Left renal pelvis (tissue), 4 donors: ENCODE measurements around the gene PPM1G. TPM values are rescaled to one million over a fixed set of nuclear protein-coding genes. Genes with fewer than 3 reads are reported as not detected.

Experiments used
- DNase-seq, 4 donors: peaks; one replicate each; pipeline ENCODE4 v3.0.0-alpha.2; 2013; ENCODE audit warnings: low read depth in 4 of 4, low spot score in 3 of 4
- polyA plus RNA-seq, 4 donors: library from polyadenylated mRNA; unstranded; fragments of 120-200 nt; gene quantifications; one replicate each; pipeline ENCODE4 v1.2.1, GENCODE V29; 2013; ENCODE audit not compliant: insufficient read length in 4 of 4

PPM1G gene
- polyA plus RNA-seq, 4 donors: 68.7 to 96.4 (median 94.3) TPM

- no peak for DNase-seq
These were observed 73.2 kb downstream of the PPM1G start for GRCh38 chr2:27336173-27336572.

GRCh38 chr2:27335311-27335710, 74.1 kb downstream of the PPM1G start:
- no peak for DNase-seq

Other genes with a start within 250 kb of the PPM1G start
- gene ATRAID, start 197.6 kb downstream of the PPM1G start, polyA plus RNA-seq: 100 to 1,000 TPM; 142 to 162 (median 153) TPM
- gene SLC5A6, start 197.3 kb downstream of the PPM1G start, polyA plus RNA-seq: 10 to 100 TPM; 19.9 to 48.4 (median 35.2) TPM
- 10 to 100 TPM; 33.7 to 61.4 (median 43.1) TPM for gene CAD, start 192.2 kb downstream of the PPM1G start, polyA plus RNA-seq
- 1 to 10 TPM in 3 of 4 donors, under 1 TPM in 1; 0.98 to 8.7 (median 5.3) TPM for gene SLC30A3, start 146.5 kb downstream of the PPM1G start, polyA plus RNA-seq
- 1 to 10 TPM in 1 of 4 donors, under 1 TPM in 3; 0.18 to 1.7 (median 0.46) TPM for gene DNAJC5G, start 134.2 kb downstream of the PPM1G start, polyA plus RNA-seq
- 1 to 10 TPM in 3 of 4 donors, under 1 TPM in 1; 0.07 to 6.4 (median 3.9) TPM for gene TRIM54, start 127.2 kb downstream of the PPM1G start, polyA plus RNA-seq
- 1 to 10 TPM in 2 of 4 donors, under 1 TPM in 2; 0.53 to 1.3 (median 0.88) TPM for gene UCN, start 101.1 kb downstream of the PPM1G start, polyA plus RNA-seq
- gene MPV17, start 86.5 kb downstream of the PPM1G start, polyA plus RNA-seq: 10 to 100 TPM; 72.0 to 89.4 (median 81.4) TPM
- 10 to 100 TPM; 50.5 to 77.6 (median 70.3) TPM for gene GTF3C2, start 52.8 kb downstream of the PPM1G start, polyA plus RNA-seq
- gene EIF2B4, start 39.3 kb downstream of the PPM1G start, polyA plus RNA-seq: 10 to 100 TPM; 37.5 to 59.3 (median 48.2) TPM
- gene SNX17, start 39.0 kb downstream of the PPM1G start, polyA plus RNA-seq: 100 to 1,000 TPM in 3 of 4 donors, 10 to 100 TPM in 1; 92.7 to 112 (median 102) TPM
- gene ZNF513, start 28.9 kb downstream of the PPM1G start, polyA plus RNA-seq: 10 to 100 TPM; 13.3 to 22.4 (median 15.2) TPM
- 100 to 1,000 TPM; 123 to 164 (median 134) TPM for gene NRBP1, start 19.0 kb upstream of the PPM1G start, polyA plus RNA-seq
- gene KRTCAP3, start 32.8 kb upstream of the PPM1G start, polyA plus RNA-seq: 1 to 10 TPM; 2.7 to 8.3 (median 6.5) TPM
- 10 to 100 TPM; 32.9 to 61.0 (median 45.3) TPM for gene IFT172, start 80.2 kb upstream of the PPM1G start, polyA plus RNA-seq
- gene FNDC4, start 85.6 kb upstream of the PPM1G start, polyA plus RNA-seq: 10 to 100 TPM in 1 of 4 donors, 1 to 10 TPM in 3; 7.0 to 11.5 (median 8.1) TPM
- under 1 TPM in 3 of 4 donors, not detected in 1; 0.14 to 0.18 (median 0.16) TPM for gene GCKR, start 87.2 kb upstream of the PPM1G start, polyA plus RNA-seq
- gene ZNF512, start 173.5 kb upstream of the PPM1G start, polyA plus RNA-seq: 10 to 100 TPM; 63.2 to 85.5 (median 76.7) TPM
- 10 to 100 TPM; 11.1 to 15.3 (median 13.2) TPM for gene CCDC121, start 219.4 kb upstream of the PPM1G start, polyA plus RNA-seq
- 10 to 100 TPM; 49.7 to 68.5 (median 58.1) TPM for gene GPN1, start 219.5 kb upstream of the PPM1G start, polyA plus RNA-seq